Fibroblast of lung (primary cell): ENCODE data around the gene EGF. TPM values are rescaled to one million over a fixed set of nuclear protein-coding genes. Genes with fewer than 3 reads are reported as not detected.

Source experiments
- DNase-seq, 2 donors: peaks; one replicate each; pipeline versions ENCODE4 v3.0.0 to v3.0.0-alpha.2; 2010; ENCODE audit warnings: low read depth in 2 of 2
- H2AFZ ChIP-seq: 2 replicates; pipeline ENCODE4 v1.5.1; 2012; ENCODE audit warnings: low read length, control low read depth, inconsistent platforms
- H3K27ac ChIP-seq: 2 replicates; pipeline ENCODE4 v1.5.1; 2011; ENCODE audit warnings: low read length, control low read depth; ENCODE audit not compliant: insufficient read depth
- H3K27me3 ChIP-seq: 2 replicates; pipeline ENCODE4 v1.5.1; 2011; ENCODE audit warnings: mild to moderate bottlenecking, low read length; ENCODE audit not compliant: control insufficient read depth, insufficient read depth
- H3K36me3 ChIP-seq: 2 replicates; pipeline ENCODE4 v1.5.1; 2011; ENCODE audit warnings: low read length; ENCODE audit not compliant: control insufficient read depth, insufficient read depth
- H3K4me1 ChIP-seq: 2 replicates; pipeline ENCODE4 v1.5.1; 2011; ENCODE audit warnings: low read length; ENCODE audit not compliant: control insufficient read depth, insufficient read depth; ENCODE audit errors: extremely low read depth
- H3K4me2 ChIP-seq: 2 replicates; pipeline ENCODE4 v1.5.1; 2011; ENCODE audit warnings: low read length, control low read depth; ENCODE audit not compliant: insufficient read depth; ENCODE audit errors: extremely low read depth
- H3K4me3 ChIP-seq, 4 experiments: fragments of 200-600 bp in 1 of 4; sonication (generic) in 1 of 4; replicated peaks in 1 of 4; 2 replicates each; pipeline ENCODE4 v1.5.1; 2011 to 2016; ENCODE audit warnings: low read length in 4 of 4, low read depth in 3 of 4, mild to moderate bottlenecking in 3 of 4, control low read depth in 2 of 4, inconsistent platforms in 1 of 4, mixed read lengths in 1 of 4; ENCODE audit not compliant: insufficient read depth in 1 of 4; ENCODE audit errors: control extremely low read depth in 1 of 4
- H3K79me2 ChIP-seq: 2 replicates; pipeline ENCODE4 v1.5.1; 2012; ENCODE audit warnings: mild to moderate bottlenecking, low read length, inconsistent platforms; ENCODE audit not compliant: control insufficient read depth, insufficient read depth
- H3K9ac ChIP-seq: 2 replicates; pipeline ENCODE4 v1.5.1; 2011; ENCODE audit warnings: mild to moderate bottlenecking, low read length, control low read depth; ENCODE audit not compliant: insufficient read depth
- H3K9me3 ChIP-seq: 2 replicates; pipeline ENCODE4 v1.5.1; 2012; ENCODE audit warnings: low read depth, low read length; ENCODE audit not compliant: control insufficient read depth, insufficient read depth
- H4K20me1 ChIP-seq: 2 replicates; pipeline ENCODE4 v1.5.1; 2011; ENCODE audit warnings: low read length; ENCODE audit not compliant: control insufficient read depth, insufficient read depth; ENCODE audit errors: extremely low read depth
- CTCF ChIP-seq, 2 donors: IDR thresholded peaks in 1 of 2; conservative IDR thresholded peaks in 1 of 2; 1 replicate in 1 of 2; 2 replicates in 1 of 2; pipeline ENCODE4 v1.5.1; 2011 to 2012; ENCODE audit warnings: low read length in 2 of 2, control low read depth in 1 of 2, inconsistent platforms in 1 of 2, low read depth in 1 of 2, mild to moderate bottlenecking in 1 of 2
- EZH2 ChIP-seq: IDR thresholded peaks from 2 replicates; pipeline ENCODE4 v1.5.1; 2012; ENCODE audit warnings: low read length, control low read depth, mild to moderate bottlenecking; ENCODE audit errors: missing control alignments
- polyA plus RNA-seq, 2 donors: library from polyadenylated mRNA; depleted of rRNA in 1 of 2; stranded (reverse) in 1 of 2; unstranded in 1 of 2; fragments of >200 nt; gene quantifications; 2 replicates each; pipeline ENCODE4 v1.2.1, GENCODE V29; 2011 to 2012; ENCODE audit warnings: missing spikeins in 1 of 2
- total RNA-seq: library from RNA; depleted of rRNA; stranded (reverse); fragments of >200 nt; gene quantifications from 2 replicates; pipeline ENCODE4 v1.2.1, GENCODE V29; 2014

Gene EGF
- total and polyA plus RNA-seq, 2 donors (not counting 1 experiment from before 2014, with no cell fraction given): 0.59 to 0.83 TPM

- Histone ChIP-seq H3K4me2 (no peak overlapping the region), H2AFZ (no peak overlapping the region), H3K36me3 (no peaks in the 10 kb centered on the region), H3K27ac (no peak overlapping the region), H3K27me3 (peaks cover 4% of the 10 kb centered on the region), H3K9me3 (no peaks in the 10 kb centered on the region), H3K79me2 (no peaks in the 10 kb centered on the region), H4K20me1 (no peaks in the 10 kb centered on the region), H3K4me3 (no peak overlapping the region), H3K4me1 (no peaks in the 10 kb centered on the region), H3K9ac (no peak overlapping the region)
- no peak for TF ChIP-seq CTCF (conservative IDR thresholded peaks at IDR 0.05 in 1 of 2, IDR thresholded peaks at IDR 0.05 in 1 of 2; ENCODE audit: low read depth in 1 of 2, low read length in 2 of 2)
- TF ChIP-seq EZH2: no peak
- no peak for DNase-seq
Observed at GRCh38 chr4:109990261-109991257, 77.9 kb downstream of the EGF start.

- DNase-seq: no peak
- Histone ChIP-seq H4K20me1 (no peaks in the 10 kb centered on the region), H3K9ac (no peak overlapping the region), H3K4me3 (no peak overlapping the region), H2AFZ (no peak overlapping the region), H3K27ac (no peak overlapping the region), H3K9me3 (no peaks in the 10 kb centered on the region), H3K27me3 (peaks cover 4% of the 10 kb centered on the region), H3K4me2 (no peak overlapping the region), H3K36me3 (no peaks in the 10 kb centered on the region), H3K4me1 (no peaks in the 10 kb centered on the region), H3K79me2 (no peaks in the 10 kb centered on the region)
- TF ChIP-seq EZH2 (no peak), CTCF (conservative IDR thresholded peaks at IDR 0.05 in 1 of 2, IDR thresholded peaks at IDR 0.05 in 1 of 2; ENCODE audit: low read depth in 1 of 2, low read length in 2 of 2) (no peak)
Observed at GRCh38 chr4:109993116-109993515, 80.4 kb downstream of the EGF start.

GRCh38 chr4:109994415-109994827 is 81.7 kb downstream of the EGF start:
- Histone ChIP-seq H3K27me3 (peaks cover 4% of the 10 kb centered on the region), H3K4me3 (no peak overlapping the region), H3K4me2 (no peak overlapping the region), H3K9ac (no peak overlapping the region), H3K79me2 (no peaks in the 10 kb centered on the region), H2AFZ (no peak overlapping the region), H3K9me3 (no peaks in the 10 kb centered on the region), H4K20me1 (no peaks in the 10 kb centered on the region), H3K27ac (no peak overlapping the region), H3K36me3 (no peaks in the 10 kb centered on the region), H3K4me1 (no peaks in the 10 kb centered on the region)
- TF ChIP-seq EZH2 (no peak), CTCF (conservative IDR thresholded peaks at IDR 0.05 in 1 of 2, IDR thresholded peaks at IDR 0.05 in 1 of 2; ENCODE audit: low read depth in 1 of 2, low read length in 2 of 2) (no peak)
- DNase-seq: no peak
